Activated CD8-positive, alpha-beta memory T cell treated with anti-CD3 and anti-CD28 coated beads, Interleukin-2, amount 50 U/mL, for 24 hours (primary cell): ENCODE results near the gene AP4S1.
"Not testable (repeated sequence)": the region's sequence is repeated elsewhere in the genome, so short reads cannot be mapped to it uniquely, and the experiment has no call there.

Experiments used
- DNase-seq: peaks from one replicate; pipeline ENCODE4 v3.0.0-alpha.2; 2020; ENCODE audit errors: extremely low read depth

The AP4S1 gene

GRCh38 chr14:31086466-31086865, 61.0 kb downstream of the AP4S1 start:
- DNase-seq, result not testable (repeated sequence)

- DNase-seq, result no peak
These were observed 65.7 kb downstream of the AP4S1 start for GRCh38 chr14:31090883-31091764.

- no peak for DNase-seq
These were observed 66.8 kb downstream of the AP4S1 start for GRCh38 chr14:31092160-31092708.

GRCh38 chr14:31093884-31094839, 68.7 kb downstream of the AP4S1 start:
- DNase-seq, result not testable (repeated sequence)

- not testable (repeated sequence) for DNase-seq
These were observed 70.4 kb downstream of the AP4S1 start for GRCh38 chr14:31095817-31096216.

- no peak for DNase-seq
These were observed 70.8 kb downstream of the AP4S1 start for GRCh38 chr14:31096255-31096654.

GRCh38 chr14:31097081-31097480, 71.6 kb downstream of the AP4S1 start:
- DNase-seq, result no peak

GRCh38 chr14:31106768-31107167, 81.3 kb downstream of the AP4S1 start:
- DNase-seq, result no peak

GRCh38 chr14:31109257-31109656, 83.8 kb downstream of the AP4S1 start:
- no peak for DNase-seq

GRCh38 chr14:31110872-31111271, 85.4 kb downstream of the AP4S1 start:
- DNase-seq, result no peak

- DNase-seq, result no peak
These were observed 88.3 kb downstream of the AP4S1 start for GRCh38 chr14:31113794-31114193.

- no peak for DNase-seq
These were observed 93.4 kb downstream of the AP4S1 start for GRCh38 chr14:31118892-31119291.

GRCh38 chr14:31122098-31122611, 96.7 kb downstream of the AP4S1 start:
- no peak for DNase-seq

- no peak for DNase-seq
These were observed 97.5 kb downstream of the AP4S1 start for GRCh38 chr14:31122921-31123320.

- no peak for DNase-seq
These were observed 98.7 kb downstream of the AP4S1 start for GRCh38 chr14:31124197-31124596.

GRCh38 chr14:31125231-31125630, 99.8 kb downstream of the AP4S1 start:
- DNase-seq, result no peak

GRCh38 chr14:31126680-31127079, 101.2 kb downstream of the AP4S1 start:
- DNase-seq, result no peak

- no peak for DNase-seq
These were observed 102.2 kb downstream of the AP4S1 start for GRCh38 chr14:31127690-31128089.

- no peak for DNase-seq
These were observed 103.4 kb downstream of the AP4S1 start for GRCh38 chr14:31128601-31129526.

- no peak for DNase-seq
These were observed 107.7 kb downstream of the AP4S1 start for GRCh38 chr14:31133133-31133532.
